ENCODE results near the gene TEKTIP1. TPM values are rescaled to one million over a fixed set of nuclear protein-coding genes. Genes with fewer than 3 reads are reported as not detected.

TEKTIP1 gene
- total RNA-seq: 1.8 TPM

DNA sequence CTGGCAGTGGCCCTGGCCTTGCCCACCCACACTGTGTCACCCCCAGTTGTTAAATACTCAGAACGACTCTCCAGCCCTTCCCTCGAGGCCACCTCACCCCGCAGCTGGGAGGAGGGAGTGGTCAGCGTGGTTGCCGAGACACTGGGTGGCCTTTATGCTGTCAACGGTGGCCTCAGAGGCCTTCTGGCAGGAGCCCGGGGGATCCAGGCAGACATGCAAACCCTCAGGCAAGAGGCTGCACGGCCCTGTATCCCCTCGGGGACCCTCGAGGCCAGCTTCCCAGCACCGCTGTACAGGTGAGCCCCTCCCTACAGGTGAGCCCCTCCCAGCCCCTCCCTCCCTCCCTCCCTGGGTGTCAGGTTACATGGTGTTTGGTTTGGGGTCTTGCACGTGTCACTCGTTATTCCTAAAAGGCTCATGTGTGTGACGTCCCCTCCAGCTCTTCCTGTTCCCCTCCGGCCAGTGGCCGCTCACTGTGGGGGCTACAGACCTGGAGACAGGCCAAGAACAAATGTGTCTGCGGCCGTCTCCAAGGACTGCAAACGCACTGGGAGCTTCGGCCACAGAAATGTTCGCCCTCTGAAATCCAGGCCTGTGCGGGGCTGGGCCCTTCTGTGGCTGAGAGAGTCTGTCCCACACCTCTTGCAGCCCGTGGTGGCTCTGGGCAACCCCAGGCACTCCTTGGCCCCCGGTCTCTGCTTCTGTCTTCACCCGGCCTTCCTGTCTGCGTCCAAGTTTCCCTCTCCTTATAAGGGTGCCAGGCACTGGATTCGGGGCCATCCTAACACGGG is at the start of gene TEKTIP1:
TEKTIP1 (plus strand) TSS at position 210 of the 791 bp plus-strand sequence; CDS start at position 214, 4 bp downstream.

DNA sequence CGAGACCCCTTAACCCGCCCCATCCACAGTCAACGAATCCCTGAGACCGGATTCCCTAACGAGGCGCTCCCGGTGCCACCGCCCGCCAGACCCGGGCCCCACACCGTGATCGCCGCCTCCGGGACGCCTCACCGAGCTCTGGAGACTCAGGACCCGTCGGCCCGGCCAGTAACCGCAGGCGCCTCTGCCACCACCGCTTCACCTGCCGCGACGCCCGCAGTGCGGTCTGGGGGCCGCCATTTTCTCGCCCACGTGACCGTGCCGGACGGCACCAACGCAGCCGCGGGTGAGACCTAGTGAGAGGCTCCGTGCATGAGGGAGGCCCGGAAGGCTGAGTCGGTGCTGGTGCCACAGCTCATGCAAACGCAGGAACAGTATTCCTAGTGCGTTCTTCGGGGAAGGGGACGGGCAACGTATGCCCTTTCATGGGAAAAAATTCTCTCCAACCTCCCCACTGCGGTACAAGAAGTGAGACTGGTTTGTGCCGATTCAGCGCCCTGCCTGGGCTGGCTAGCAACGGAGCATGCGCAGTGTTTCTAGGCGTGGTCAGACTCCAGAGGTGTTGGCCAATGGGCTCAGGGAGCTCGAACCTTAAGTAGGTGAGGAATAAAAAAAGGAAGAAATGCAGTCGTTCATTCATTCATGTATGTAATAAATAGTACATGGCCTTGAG is 38.4 kb upstream of the TEKTIP1 start, which contains the start of gene DOHH:
DOHH (minus strand) TSS at position 246 of the 673 bp plus-strand sequence. CDS start 3,860 bp downstream, outside the sequence.

DNA sequence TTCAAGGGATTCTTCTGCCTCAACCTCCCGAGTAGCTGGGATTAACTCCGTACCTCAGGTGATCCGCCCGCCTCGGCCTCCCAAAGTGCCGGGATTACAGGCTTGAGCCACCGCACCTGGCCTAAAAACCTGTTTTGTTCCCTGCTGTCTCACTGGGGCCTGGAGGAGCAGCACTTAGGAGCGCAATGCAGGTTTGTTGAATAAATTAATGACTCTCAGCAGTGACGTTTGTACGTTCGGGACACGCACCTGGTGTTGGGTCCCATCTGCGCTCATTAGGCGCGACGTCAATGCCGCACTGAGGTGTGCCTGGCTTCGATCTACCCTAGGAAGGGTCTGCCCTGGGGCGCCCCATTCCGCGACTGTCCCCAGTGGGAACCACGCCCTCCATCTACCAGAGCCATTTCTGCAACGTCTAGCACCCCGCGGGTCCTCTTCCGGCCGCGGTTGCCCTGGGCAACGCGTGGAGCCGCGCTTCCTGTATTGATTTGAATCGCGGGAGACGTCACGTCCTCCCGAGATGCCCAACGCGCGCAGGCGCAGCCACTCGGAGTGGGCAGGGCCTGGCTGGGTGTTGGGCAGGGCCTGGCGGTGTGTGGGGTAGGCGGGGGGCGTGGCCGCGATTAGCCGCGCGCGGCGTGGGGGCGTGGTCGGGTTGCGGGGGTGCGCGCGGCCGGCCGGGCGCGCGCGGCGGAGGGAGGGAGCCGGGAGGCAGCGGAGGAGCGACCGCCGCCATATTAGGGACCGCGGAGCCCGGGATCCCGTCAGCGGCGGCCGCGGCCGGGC is 33.2 kb upstream of the TEKTIP1 start, which contains the start of gene FZR1:
FZR1 (plus strand) TSS at position 714 of the 786 bp plus-strand sequence. CDS start 16,679 bp downstream, outside the sequence.

DNA sequence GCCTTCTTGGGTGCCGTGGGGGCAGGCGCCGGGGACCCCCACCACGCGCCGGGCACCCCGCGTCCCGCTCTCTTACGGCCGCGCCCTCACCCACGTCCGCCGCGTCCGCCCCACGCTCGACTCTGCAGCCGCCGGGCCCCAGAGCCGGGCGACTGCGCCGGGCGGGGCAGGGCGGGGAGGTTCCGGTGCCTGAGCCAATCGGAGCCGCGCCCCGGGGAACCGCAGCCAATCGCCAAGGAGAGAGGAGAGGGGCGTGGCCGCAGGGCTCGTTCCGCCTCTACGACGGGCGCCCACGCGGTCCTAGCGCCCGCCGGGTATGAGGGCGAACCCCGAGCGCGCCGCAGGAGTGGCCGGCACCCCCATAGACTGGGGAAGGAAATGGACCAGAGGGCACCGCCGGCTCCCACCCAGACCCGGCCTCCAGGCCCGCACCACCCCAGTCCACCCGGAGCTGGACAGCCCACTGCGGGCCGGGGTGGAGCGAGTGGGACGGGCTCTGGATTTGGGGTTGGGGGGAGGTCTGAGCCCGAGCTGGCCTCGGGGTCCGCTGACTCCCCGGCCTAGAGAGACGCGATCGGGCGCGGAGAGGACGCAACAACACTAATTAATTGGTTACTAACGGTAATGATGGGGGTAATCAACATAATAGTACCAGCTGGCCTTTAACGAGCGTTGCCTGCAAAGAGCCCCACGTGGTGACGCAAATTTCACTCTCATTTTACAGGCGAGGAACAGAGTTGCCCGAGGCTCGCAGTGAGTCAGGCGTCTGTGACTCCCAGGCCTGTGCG is 18.7 kb downstream of the TEKTIP1 start, which contains the start of gene MFSD12:
MFSD12 (minus strand) TSS at position 126 of the 788 bp plus-strand sequence. CDS start 183 bp downstream, outside the sequence.

DNA sequence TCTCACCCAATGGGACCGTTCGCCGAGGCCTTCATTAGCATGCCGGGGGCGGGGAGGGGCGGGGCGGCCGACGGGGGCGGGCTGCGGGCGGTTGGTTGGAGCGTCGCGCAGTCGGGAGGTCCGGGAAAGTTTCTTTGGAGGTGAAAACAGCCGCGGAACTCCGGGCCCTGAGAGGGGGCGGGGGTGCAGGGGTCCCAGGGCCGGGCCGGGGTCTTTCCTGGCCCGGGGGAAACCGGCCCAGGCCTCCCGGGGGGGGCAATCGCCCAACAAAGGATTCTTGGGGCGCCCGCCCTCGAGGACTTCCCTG is 33.8 kb downstream of the TEKTIP1 start, which contains the start of gene HMG20B:
HMG20B (plus strand) TSS at position 90 of the 307 bp plus-strand sequence. CDS start 366 bp downstream, outside the sequence.

DNA sequence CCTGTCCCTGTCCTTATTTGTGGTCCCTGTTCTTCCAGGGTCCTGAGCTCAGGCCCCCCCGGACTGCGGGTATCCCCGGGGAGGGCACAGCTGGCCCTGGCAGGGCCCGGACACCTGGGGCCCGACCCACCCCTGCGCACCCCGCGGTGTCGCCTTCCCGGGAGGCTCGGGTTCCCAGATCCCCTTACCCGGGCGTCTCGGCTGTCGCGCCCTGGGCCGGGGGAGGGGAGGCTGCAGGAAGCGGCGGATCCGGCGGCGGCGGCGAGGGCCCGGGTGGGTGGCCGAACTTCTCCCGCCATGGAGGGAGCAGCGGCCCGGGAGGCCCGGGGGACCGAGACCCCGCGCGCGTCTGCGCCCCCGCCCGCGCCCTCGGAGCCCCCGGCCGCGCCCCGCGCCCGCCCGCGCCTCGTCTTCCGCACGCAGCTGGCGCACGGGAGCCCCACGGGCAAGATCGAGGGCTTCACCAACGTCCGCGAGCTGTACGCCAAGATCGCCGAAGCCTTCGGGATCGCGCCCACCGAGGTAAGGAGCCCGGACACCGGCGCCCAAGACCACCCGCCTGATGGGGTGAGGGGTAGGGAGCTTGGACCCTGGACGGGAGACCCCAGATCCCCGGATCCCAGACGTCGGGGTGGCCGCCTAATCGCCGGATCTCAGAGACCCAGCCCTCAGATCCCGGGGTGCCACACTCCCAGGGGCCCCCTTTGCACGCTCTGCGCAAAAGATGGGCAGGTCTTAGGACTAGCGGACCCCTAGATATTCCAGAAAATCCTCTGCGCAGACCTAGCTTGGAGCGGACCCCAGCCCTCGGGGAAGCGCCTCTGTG is 46.5 kb downstream of the TEKTIP1 start, which contains the start of gene GIPC3:
GIPC3 (plus strand) TSS at position 178 of the 826 bp plus-strand sequence; CDS start at position 298, 120 bp downstream.

Small RNAs within 50 kb of the gene (small RNA-seq; reads per million reads assigned to genes)
- gene AC005786.1 (ENCODE audit: low replicate concordance): not detected
- gene RF00212 (ENCODE audit: low replicate concordance): not detected

Other genes starting within 250 kb of the TEKTIP1 start
- 47.7 TPM for gene NFIC, start 172.6 kb upstream of the TEKTIP1 start, total RNA-seq
- gene SMIM24, start 58.6 kb upstream of the TEKTIP1 start, total RNA-seq: 34.7 TPM
- 0.99 TPM for gene SMIM44, start 55.7 kb upstream of the TEKTIP1 start, total RNA-seq
- 13.8 TPM for gene DOHH, start 38.5 kb upstream of the TEKTIP1 start, total RNA-seq
- 47.7 TPM for gene FZR1, start 32.9 kb upstream of the TEKTIP1 start, total RNA-seq
- 55.8 TPM for gene MFSD12, start 18.4 kb downstream of the TEKTIP1 start, total RNA-seq
- 84.6 TPM for gene HMG20B, start 33.8 kb downstream of the TEKTIP1 start, total RNA-seq
- 1.3 TPM for gene GIPC3, start 46.3 kb downstream of the TEKTIP1 start, total RNA-seq
- 5.6 TPM for gene TBXA2R, start 67.7 kb downstream of the TEKTIP1 start, total RNA-seq
- gene CACTIN, start 87.6 kb downstream of the TEKTIP1 start, total RNA-seq: 31.2 TPM
- gene PIP5K1C, start 161.3 kb downstream of the TEKTIP1 start, total RNA-seq: 24.3 TPM
- gene TJP3, start 169.2 kb downstream of the TEKTIP1 start, total RNA-seq: 18.3 TPM
- 45.2 TPM for gene APBA3, start 222.5 kb downstream of the TEKTIP1 start, total RNA-seq
- 33.9 TPM for gene MRPL54, start 223.5 kb downstream of the TEKTIP1 start, total RNA-seq
- gene RAX2, start 233.1 kb downstream of the TEKTIP1 start, total RNA-seq: 0.06 TPM
- 1.3 TPM for gene MATK, start 247.2 kb downstream of the TEKTIP1 start, total RNA-seq